Smooth muscle cell of the brain vasculature (primary cell): ENCODE data around the gene ELAVL3.
"Not testable (repeated sequence)": the region's sequence is repeated elsewhere in the genome, so short reads cannot be mapped to it uniquely, and the experiment has no call there.

Experiments
- DNase-seq: peaks from one replicate; pipeline ENCODE4 v3.0.0-alpha.2; 2012; ENCODE audit warnings: low read depth, low spot score

Gene ELAVL3

DNA sequence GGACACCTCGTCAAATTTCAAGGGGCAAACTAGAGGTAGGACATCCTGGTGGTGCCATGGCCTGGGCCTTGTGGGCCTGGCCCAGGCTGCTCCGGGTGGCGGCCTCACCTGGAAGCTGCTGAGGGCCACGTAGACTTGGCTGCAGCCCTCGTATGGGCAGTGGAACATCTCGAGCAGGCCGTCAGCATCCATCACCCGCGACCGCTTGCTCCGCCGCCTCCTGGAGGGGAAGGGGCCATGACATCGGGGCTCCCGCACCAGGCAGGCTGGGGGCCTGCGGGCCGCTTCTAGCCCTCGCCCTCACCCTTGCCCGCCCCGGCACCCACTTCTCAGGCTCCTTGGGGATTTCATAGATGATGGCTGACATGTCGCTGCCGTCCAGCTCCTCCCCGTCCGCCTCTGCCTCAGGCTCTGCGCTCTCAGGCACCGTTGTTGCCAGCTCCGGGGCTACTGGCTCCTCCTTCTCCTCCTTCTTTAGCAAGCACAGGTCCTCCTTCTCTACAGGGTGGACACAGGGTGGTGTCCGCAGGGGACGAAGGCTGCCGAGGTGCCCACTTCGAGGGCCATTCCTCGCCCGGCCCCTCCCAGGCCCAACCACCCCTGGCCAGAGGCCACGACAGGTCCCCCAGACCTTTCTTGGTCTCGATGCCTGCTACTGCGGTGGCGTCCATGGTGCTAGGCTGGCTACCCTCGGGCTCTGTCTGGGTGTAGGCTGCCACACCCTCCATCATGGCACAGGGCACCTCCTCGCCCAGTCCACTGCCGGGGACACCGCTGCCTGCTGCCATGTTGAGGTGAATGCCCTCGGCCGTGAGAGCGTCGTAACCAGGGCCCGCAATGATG is 6.0 kb upstream of the ELAVL3 start:
- no peak for DNase-seq

DNA sequence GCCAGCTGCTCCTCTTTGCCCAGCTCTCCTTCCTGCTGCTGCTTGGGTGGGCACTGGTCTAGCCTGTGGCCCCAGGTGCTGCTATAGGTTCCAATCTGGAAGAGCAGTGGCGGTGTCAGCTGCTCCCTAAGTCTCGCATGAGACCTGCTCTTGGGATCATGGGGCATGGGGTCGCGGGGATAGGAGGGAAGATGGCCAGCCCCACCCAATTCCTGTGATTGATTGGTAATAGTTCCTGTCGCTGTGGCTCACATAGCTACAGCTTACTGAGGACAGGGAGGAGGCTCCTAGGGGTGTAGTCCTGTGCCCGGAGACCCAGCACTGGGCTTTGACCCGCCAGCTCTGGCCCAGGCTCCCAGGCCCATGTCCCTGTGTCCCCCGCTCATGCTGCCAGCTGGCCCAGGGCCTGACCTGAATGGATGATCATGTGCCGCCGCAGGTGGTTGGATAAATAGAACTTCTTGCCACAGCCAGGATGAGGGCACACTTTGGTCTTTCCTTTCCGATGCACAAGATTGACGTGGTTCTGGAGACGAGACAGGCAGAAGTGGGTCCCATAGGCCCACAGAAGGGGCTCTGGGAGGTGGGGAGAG is 4.5 kb upstream of the ELAVL3 start:
- DNase-seq = no peak

DNA sequence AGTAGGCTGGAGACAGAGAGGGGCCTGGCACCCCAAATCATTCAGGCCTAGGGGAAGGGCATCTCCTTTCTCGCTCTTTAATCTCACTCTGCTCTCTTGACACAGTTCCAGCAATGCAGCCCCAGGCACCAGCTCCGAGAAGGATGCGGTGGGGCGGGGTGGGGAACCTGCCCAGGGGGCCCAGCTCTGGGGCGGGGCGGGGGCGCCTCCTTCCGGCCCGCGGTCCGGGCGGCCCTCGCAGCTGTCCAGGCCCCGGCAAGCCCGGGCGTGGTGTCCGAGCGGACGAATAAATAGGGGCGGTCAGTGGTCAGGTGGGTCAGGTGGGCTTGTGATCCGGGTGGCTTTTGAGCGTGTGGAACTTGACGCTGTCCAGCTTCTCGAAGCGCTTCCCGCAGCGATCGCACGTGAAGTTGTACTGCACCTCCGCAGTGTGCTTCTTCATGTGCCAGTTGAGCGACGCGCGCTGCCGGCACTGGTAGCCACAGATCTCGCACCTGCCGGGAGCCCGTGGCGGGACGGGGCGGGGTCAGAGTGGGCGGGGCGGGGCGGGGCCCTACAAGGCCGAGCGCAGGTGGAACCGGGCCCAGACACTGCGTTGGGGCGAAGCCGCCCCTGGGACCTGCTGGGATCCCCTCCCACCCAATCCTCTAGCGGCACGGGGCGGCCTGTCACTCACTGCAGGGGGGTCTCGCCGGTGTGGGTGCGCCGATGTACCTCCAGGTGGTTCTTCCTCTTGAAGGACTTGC is 2.7 kb upstream of the ELAVL3 start:
- no peak for DNase-seq

DNA sequence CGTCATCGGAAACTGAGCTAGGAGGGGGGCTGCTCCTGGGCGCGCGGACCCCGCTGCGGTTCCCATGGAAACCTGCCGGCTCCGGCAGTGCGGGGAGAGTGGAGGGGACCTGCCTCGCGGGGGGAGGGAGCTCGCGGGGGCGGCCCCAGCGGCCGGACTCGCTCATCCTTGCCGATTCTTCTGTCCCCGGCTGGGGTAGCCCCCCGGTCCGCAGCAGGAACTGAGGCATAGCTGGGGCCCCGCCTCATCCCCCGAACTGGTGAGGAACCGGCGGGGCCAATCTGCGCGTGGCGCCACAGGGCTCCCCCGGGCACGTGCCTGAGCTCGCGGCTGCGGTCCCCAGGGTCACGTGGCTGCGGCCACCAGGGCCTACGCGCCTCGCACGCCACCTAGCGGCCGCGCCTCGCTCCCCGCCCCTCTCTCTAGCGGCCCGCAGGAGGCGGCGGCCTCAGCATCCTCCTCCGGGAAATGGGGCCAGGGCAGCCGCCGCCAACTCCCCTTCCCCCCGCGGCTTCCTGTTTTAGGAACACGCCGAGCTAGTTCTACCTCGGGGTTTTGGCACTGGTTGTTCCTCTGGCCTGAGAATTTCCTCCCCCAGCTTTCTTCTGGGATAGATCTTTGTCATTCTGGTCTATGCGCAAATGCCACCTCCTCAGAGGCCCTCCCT is 1.7 kb upstream of the ELAVL3 start:
- peak; percentile 39 for DNase-seq

DNA sequence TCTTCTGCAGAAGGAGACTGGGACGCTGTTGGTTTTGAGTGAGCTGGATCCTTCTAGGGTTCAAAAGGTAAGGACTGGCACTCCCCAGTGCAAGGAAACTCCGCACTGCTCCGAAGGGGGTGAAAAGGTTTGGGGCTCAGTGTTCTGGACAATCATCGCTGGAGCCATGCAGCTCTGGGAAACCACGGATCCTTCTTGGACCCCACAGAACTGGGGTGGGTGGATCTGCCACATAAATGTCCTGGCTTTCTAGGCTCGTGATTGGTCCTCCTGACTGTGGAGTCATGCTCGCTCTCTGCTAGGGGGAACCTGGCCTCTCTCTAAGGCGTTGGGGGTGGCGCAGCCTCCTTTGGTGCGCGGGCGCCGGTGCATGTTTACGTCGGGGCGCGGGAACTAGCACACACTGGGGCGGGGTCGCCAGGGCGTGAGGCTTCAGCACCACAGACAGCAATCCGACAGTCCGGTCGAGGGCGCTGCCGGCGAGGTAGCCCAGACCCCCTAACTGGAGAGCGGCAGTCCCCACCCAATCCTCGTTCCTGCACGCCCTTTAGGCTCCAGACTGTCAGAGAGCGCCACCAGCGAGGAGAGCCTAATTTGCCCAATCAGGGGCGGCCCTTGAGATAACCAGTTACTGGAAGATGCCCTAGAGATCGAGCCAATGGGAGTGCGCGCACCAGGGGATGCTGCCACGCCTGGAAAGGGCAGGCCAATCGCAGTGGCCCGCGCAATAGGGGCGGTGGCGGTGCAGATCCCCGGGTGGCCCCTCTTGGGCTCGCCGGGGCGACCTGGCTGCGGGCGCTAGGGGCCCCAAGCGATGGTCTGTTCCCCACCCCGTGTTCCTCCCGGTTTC is 913 bp upstream of the ELAVL3 start:
- peak; percentile 35 for DNase-seq

DNA sequence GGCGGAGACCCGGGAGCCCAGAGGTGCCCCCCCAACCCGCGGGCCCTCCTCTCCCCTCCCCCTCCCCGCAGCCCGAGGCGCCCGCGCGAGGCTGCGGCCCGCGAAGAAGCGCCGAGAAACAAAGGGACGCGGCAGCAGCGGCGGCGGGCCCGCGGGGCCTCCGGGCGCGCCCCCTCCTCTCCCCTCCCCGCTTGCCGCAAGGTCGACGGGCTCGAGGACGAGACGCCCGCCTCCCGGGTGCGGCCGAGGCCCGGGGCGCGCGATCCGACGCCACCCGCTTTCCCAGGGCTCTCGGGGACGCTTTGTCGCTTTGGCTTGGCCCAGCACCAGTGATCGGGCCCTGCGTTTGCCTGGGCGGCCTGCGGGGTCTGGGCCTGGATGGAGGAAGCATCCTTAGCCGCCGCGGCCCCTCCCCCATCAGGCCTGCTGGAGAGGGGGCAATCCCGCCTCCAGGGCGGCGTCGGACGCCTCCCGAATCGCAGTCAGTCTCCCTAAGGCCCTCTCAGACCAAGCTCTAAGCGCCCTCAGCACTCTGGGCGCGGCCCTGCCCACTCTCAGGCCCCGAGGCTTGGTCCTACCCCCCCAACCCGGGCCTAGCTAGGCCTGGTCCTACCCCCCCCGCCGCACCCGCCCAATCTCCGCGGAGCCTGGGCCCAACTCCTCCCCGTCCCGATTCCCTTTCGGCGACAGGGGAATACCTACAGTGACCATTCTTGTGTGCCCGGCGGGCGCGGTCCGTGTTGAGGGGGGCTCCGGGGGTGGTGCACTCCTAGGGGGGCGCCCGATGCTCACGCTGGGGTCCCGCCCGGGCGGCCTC is 740 bp downstream of the ELAVL3 start:
- no peak for DNase-seq

DNA sequence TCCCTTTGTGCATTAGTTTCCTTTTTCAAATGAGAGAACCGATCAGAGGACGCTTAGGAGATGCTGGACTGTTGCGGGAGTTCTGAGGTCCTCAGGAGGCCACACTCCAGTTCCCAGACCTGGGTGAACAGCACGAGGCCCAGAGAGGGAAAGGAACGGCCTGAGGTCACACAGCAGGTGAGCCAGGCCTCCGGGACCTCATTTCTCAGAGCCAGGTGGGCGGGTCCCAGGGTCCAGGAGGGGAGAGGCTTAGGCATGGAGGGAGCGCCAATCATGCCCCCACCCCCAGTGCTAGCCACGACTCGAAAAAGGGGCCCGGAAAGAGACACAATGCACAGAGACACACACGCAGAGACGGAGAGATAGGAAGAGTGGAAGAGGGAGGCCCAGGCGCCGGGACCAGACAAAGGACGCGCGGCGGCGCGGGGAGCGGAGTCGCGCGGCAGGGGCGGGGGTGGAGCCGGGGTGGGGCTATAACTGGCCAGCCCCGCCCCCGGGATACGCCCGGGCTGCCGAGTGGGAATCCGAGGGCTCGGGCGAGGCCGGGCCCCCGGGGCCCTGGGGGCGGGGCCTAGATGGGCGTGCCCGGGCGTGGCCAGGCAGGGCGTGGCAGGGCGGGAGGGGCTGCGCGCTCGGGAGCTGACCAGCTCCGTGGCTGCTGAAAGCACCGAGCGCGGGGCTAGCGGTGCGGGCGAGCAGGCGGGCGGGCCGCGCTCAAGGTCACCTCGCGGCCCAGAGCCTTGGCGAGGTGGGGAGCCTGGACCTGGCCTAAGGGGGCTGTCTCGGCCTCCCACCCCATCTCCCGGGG is 1.6 kb downstream of the ELAVL3 start:
- no peak for DNase-seq

DNA sequence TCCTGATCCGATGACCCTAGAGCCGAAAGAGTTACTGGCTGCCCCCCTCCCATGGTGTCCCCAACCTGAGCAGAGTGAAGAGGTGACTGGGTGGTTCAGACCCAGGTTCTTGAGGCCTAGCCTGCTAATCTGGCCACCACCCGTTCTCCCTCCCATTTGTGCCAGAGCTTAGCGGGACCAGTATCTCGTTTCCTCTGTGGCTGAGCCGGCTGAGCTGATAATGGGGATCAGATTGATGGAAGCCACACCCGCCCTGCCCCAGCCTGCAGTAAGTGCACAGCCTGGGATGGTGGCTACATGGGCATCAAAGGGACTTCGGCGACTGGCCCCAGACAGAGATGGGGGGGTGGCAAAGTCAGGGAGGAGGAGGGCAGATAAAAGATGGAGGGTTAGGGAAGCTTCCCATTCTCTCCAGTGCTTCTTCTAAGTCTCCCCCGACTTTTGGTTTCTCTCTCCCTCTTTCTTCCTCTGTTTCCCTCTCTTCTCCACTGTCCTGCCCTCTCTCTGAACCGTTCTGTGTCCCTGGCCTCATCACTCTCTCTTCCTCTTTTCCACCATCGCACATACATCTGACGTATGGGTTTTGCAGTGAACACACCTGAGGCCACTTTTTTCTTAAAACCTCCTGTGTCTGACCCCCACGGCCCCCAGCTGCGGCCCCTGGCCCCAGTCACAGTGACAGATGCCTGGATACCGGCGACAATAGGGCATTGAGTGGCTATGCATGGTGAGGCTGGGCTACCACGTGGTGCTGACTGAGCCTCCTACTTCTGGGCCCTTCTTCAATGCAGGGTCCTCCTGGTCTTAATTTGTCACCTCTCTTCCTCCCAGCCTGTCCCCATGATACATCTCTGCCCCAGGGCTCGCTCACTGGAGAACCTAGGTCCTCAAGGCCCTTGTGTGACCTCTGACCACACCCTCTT is 2.4 kb downstream of the ELAVL3 start:
- DNase-seq = no peak

DNA sequence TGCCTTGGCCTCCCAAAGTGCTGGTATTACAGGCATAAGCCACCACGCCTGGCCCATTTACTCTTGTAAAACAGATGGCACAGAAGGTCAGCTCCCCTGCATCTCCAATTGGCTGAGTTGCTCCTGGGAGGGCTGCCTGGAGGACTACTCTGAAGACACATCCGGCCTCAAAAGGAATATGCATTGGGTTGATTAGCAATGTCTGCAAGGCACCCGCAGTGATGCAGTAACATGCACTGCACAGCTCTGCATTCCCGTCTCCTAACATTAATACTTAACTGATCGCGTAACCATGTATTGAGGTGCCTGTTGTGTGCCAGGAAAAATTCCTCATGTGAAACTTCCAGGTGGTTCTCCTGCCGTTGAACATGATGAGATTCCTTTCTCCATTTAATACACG is 5.0 kb downstream of the ELAVL3 start:
- DNase-seq = no peak

DNA sequence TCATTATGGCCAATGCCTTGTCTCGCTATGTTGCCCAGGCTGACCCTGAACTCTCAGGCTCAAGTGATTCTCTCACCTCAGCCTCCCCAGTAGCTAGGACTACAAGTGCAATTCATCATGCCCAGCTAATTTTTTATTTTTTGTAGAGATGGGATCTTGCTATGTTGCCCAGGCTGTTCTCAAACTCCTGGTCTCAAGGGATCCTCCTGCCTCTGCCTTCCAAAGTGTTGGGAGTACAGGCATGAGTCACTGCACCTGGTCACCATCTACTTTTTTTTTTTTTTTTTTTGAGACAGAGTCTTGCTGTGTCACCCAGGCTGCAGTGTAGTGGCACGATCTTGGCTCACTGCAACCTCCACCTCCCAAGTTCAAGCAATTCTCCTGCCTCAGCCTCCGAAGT is 5.5 kb downstream of the ELAVL3 start:
- DNase-seq = not testable (repeated sequence)

DNA sequence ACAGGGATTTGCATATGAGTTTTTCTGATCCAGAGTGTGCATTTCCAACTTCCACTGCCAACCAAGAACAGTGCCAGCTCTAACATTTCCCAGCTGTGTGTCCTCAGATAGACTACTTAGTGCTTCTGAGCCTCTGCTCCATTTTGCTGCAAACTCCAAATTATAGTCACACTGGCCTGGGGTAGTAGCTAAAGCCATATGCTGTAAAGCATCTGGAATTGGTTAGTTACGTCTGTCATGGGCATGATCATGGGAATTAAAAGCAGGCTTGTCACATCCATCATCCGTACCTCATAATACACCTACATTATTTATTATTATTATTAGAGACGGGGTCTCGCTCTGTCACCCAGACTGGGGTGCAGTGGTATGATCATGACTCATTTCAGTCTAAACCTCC is 7.1 kb downstream of the ELAVL3 start:
- no peak for DNase-seq

DNA sequence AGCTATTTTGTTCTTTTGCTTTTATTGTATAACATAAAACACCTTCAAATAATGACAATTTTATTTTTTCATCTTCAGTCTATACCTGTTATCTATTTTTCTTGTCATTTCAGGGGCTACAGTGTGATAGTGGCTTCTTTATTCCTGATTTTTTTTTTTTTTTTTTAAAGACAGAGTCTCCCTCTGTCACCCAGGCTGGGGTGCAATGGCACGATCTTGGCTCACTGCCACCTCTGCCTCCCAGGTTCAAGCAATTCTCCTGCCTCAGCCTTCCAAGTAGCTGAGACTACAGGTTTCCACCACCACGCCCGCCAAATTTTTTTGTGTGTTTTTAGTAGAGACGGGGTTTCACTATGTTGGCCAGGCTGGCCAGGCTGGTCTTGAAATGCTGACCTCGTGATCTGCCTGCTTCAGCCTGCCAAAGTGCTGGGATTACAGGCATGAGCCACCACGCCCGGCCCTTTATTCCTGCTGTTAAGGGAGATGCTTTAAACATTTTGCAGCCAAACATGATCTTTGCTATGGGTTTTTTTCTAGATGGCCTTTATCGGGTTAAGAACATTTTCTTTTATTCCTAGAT is 12.5 kb downstream of the ELAVL3 start:
- not testable (repeated sequence) for DNase-seq

DNA sequence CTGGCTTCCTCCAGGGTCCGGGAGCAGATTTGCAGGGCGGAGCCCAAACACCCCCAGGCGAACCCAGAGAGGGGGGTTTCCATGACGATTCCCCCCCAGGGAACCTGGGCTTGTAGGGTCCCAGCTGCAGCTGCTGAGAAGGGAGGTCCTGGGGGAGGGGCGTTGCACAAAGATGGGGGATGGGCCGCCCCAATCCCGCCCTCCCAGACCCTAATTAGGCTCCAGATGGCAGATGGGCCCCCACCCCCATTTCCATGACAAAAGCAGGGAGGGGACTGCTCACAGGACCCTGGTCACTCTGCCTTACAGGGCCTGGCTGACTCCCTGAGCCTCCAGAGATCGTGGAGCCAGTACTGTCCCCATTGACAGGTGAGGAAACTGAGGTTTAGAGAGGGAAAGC is 15.2 kb downstream of the ELAVL3 start:
- DNase-seq = no peak

DNA sequence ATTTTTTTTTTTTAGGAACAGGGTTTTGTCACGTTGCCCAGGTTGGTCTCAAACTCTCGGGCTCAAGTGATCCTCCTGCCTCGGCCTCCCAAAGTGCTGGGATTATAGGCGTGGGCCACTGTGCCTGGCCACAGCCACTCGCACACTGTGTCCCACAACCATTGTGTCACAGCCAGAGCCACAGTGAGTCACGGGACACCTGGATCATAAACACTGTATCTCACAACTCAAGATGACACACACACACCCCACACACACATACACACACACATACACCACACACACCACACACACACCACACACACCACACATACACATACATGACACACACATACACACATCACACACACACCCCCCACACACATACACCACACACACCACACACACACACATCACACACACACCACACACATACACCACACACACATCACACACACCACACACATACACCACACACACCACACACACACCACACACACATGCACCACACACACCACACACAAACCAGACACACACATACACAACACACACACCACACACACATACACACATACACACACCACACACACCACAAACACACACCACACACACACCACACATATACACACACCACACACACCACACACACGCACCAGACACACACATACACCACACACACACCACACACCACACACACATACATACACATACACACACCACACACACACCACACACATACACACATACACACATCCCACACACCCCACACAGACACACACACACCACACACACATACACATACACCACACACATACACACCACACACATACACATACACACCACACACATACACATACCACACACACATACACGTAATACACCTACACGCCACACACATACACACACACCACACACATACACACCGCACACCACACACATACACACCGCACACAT is 16.2 kb downstream of the ELAVL3 start:
- no peak for DNase-seq

DNA sequence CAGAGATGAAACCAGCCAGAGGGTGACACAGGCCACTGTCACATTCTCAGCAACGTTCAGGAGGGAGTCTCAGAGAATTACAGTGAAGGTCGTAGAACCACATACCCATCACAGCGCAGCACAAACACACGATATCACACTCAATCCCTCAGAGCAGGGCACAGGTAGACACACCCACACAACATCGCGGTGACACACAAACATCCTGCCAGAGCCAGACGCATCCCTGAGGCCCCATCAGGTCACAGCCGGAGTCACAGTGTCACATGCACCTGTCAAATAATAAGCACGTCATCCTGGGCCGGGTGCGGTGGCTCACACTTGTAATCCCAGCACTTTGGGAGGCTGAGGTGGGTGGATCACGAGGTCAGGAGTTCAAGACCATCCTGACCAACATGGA is 17.5 kb downstream of the ELAVL3 start:
- DNase-seq = no peak

DNA sequence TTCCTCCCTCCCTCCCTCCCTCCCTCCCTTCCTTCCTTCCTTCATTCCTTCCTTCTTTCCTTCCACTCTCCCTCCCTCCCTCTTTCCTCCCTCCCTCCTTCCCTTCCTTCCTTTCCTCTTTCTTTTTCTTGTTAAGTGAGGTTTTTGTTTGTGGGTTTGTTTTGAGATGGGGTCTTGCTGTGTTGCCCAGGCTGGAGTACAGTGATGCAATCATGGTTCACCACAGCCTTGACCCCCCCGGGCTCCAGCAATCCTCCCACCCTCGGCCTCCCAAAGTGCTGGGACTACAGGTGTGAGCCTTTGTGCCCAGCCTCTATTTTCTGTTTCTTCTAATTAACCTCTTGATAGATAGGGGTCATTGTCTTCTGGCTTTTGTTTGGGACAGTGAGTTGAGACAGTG is 19.4 kb downstream of the ELAVL3 start:
- DNase-seq = no peak

DNA sequence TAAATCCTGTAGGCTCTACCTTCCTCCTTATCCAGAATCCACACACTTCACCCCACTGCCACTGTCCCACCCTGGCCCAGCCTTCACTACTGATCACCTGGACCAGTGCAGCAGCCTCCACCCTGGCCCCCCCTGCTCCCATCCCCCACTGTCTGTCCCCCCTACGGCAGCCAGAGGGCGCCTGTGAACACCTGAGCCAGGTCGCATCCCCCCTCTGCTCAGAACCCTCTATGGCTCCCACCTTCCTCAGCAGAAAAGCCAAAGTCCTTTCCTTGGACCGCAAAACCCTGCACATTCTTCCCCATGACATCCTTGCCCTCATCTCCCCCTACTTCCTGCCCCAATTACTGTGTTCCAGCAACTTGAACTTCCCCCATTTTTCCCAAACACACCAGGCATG is 20.6 kb downstream of the ELAVL3 start:
- no peak for DNase-seq
